ENCODE data around the gene TAOK1.
"Not testable (repeated sequence)": the region's sequence is repeated elsewhere in the genome, so short reads cannot be mapped to it uniquely, and the experiment has no call there.

The TAOK1 gene

DNA sequence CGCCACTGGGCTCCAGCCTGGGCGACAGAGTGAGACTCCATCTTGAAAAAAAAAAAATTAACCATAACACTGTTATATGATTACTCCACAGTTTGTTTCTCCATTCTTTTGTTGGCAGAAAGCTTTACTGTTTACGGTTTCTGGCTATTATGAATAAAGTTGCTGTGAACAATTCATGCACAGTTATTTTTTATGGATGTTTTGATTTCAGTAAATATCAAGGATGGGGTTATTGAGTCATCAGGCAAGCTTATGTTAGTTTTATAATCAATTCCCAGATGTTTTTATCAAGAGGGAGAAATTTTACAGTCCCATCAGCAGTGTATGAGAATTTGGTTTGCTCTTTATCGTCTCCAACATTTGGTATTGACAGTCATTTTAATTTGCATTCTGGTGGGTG, 67.9 kb downstream of the TAOK1 start:
- no peak for DNase-seq
- TF ChIP-seq, protein P1, sequence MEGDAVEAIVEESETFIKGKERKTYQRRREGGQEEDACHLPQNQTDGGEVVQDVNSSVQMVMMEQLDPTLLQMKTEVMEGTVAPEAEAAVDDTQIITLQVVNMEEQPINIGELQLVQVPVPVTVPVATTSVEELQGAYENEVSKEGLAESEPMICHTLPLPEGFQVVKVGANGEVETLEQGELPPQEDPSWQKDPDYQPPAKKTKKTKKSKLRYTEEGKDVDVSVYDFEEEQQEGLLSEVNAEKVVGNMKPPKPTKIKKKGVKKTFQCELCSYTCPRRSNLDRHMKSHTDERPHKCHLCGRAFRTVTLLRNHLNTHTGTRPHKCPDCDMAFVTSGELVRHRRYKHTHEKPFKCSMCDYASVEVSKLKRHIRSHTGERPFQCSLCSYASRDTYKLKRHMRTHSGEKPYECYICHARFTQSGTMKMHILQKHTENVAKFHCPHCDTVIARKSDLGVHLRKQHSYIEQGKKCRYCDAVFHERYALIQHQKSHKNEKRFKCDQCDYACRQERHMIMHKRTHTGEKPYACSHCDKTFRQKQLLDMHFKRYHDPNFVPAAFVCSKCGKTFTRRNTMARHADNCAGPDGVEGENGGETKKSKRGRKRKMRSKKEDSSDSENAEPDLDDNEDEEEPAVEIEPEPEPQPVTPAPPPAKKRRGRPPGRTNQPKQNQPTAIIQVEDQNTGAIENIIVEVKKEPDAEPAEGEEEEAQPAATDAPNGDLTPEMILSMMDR (IDR thresholded peaks at IDR 0.05; ENCODE audit: low read depth, low read length), result no peak

DNA sequence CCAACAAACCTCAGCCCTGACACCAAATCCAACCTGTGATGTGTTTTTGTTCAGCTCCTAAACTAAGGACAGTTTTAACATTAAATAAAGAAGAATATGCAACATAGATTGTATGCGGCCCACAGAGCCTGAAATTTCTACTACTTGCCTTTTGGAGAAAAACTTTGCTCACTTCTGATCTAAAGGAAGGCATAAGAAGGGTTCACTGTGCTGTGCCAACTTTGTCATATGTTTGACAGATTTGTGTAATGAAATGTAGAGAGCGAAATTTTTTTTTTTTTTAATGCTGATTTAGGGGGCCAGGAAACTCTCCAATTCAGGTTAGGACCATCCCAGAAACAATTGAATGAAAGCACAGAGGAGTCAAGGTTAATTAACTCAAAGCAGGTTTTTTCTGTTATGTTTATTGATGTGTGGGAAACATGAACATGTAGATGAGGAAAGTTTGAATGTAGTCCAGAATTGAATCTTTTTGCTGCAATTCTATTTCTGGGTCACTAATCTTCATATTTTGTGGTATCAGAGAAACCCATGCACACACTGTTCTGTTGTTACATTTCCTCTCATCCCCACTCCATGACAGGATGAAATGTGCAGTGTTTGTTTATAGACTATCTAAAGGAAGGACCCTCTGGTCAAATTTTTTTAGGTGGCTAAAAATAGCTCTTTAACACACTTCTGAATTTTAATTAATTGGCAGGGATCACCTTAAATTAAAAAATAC, 71.5 kb downstream of the TAOK1 start:
- H3K27me3 ChIP-seq, result no peaks in the 10 kb centered on the region
- no peaks in the 10 kb centered on the region for H3K36me3 ChIP-seq
- no peaks in the 10 kb centered on the region for H3K9me3 ChIP-seq
- TF ChIP-seq, protein P1 (IDR thresholded peaks at IDR 0.05; ENCODE audit: low read depth, low read length), result no peak
- H3K4me3 ChIP-seq (ENCODE audit: low read depth, low read length), result no peak overlapping the region
- H3K4me1 ChIP-seq, result no peaks in the 10 kb centered on the region
- DNase-seq, result no peak

More for the DNA sequence above, 67.9 kb downstream of the TAOK1 start:
- Histone ChIP-seq H3K36me3 (no peaks in the 10 kb centered on the region), H3K27me3 (no peaks in the 10 kb centered on the region), H3K4me1 (no peaks in the 10 kb centered on the region), H3K4me3 (ENCODE audit: low read depth, low read length) (no peak overlapping the region), H3K9me3 (no peaks in the 10 kb centered on the region)

DNA sequence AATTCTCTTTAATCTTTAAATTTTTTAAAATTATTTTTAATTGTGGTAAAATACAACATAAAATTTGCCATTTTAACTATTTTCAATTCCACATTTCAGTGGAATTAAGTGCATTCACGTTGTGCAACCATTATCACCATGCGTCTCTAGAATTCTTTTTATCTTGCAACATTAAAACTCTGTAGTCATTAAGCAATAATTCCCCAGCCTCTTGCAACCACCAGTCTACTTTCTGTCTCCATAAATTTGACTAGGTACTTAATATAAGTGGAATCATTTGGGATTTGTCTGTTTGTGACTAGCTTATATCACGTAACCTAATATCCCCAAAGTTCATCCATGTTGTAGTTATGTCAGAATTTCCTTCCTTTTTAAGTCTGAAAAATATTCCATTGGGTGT, 79.1 kb downstream of the TAOK1 start:
- no peak for DNase-seq
- H3K4me1 ChIP-seq, result no peaks in the 10 kb centered on the region
- H3K36me3 ChIP-seq, result no peaks in the 10 kb centered on the region
- H3K27me3 ChIP-seq, result no peaks in the 10 kb centered on the region
- H3K9me3 ChIP-seq, result no peaks in the 10 kb centered on the region
- TF ChIP-seq, protein P1 (IDR thresholded peaks at IDR 0.05; ENCODE audit: low read depth, low read length), result no peak
- H3K4me3 ChIP-seq (ENCODE audit: low read depth, low read length), result no peak overlapping the region

DNA sequence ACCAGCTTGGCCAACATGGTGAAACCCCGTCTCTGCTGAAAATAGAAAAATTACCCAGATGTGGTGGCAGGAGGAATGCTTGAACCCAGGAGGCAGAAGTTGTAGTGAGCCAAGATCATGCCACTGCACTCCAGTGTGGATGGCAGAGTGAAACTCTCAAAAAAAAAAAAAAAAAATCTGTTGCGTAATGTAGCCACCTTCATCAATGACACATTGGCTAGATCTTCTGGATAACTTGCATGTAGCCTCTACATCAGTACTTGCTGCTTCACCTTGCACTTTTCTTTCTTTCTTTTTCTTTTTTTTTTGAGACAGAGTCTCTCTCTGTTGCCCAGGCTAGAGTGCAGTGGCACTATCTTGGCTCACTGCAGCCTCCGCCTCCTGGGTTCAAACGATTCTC, 83.3 kb downstream of the TAOK1 start:
- DNase-seq, H3K36me3 ChIP-seq: not testable (repeated sequence)

DNA sequence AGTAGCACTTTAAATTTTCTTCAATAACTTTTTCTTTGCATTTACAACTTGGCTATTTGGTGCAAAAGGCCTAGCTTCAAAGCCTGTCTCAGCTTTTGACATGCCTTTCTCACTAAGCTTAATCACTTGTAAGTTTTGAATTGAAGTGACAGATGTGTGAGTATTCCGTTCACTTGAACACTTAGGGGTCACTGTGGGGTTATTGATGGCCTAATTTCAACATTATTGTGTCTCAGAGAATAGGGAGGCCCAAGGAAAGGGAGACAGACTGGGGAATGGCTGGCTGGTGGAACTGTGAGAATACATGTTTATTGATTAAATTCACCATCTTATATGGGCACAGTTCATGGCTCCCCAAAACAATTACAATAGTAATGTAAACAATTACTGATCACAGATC, 84.1 kb downstream of the TAOK1 start:
- H3K4me3 ChIP-seq (ENCODE audit: low read depth, low read length), result no peak overlapping the region
- DNase-seq, result no peak
- H3K27me3 ChIP-seq, result no peaks in the 10 kb centered on the region
- no peaks in the 10 kb centered on the region for H3K9me3 ChIP-seq
- H3K4me1 ChIP-seq, result no peaks in the 10 kb centered on the region
- H3K36me3 ChIP-seq, result no peaks in the 10 kb centered on the region
- TF ChIP-seq, protein P1 (IDR thresholded peaks at IDR 0.05; ENCODE audit: low read depth, low read length), result no peak

More for the DNA sequence above, 83.3 kb downstream of the TAOK1 start:
- not testable (repeated sequence) for H3K9me3 ChIP-seq; H3K4me1 ChIP-seq; H3K27me3 ChIP-seq; H3K4me3 ChIP-seq (ENCODE audit: low read depth, low read length)

DNA sequence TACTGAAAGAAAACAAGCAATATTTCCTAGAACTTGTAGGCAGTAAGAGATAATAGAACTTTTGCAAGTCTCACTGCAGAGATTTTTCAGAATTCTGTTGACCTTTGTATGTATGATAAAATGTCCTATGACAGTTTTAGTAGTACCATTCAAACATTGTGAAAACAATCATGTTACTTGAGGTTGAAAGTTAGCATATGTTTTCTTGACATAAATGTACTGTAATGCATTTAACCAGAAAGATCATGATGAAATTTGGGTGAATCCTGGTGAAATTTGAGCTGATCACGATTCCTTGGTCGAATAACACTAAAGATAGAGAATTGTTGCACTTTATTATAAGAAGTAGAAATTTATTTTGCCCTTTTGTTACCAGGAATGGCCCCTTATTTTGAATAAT, 85.7 kb downstream of the TAOK1 start:
- Histone ChIP-seq H3K27me3 (no peaks in the 10 kb centered on the region), H3K36me3 (no peaks in the 10 kb centered on the region), H3K4me3 (ENCODE audit: low read depth, low read length) (no peak overlapping the region), H3K9me3 (no peaks in the 10 kb centered on the region), H3K4me1 (no peaks in the 10 kb centered on the region)
- TF ChIP-seq, protein P1 (IDR thresholded peaks at IDR 0.05; ENCODE audit: low read depth, low read length), result no peak
- DNase-seq, result no peak

DNA sequence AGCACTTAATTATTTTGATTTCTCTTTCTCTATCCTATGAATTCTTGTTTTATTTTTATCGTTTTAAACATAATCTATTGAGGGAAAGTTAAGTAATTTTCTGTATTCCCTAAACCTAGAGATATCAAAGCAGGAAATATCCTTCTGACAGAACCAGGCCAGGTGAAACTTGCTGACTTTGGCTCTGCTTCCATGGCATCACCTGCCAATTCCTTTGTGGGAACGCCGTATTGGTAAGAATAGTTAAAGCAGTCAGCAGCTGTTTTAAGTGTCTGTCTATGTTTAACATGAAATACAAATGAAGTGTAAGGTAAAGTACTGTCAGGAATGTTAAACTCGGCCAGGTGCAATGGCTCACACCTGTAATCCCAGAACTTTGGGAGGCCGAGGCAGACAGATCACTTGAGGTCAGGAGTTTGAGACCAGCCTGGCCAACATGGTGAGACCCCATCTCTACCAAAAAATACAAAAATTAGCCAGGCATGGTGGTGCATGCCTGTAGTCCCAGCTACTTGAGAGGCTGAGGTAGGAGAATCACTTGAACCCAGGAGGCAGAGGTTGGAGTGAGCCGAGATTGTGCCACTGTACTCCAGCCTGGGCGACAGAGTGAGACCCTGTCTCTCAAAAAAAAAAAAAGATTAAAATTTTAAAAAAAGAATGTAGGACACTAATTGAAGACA, 90.2 kb downstream of the TAOK1 start:
- DNase-seq; H3K27me3 ChIP-seq; H3K36me3 ChIP-seq; H3K4me3 ChIP-seq (ENCODE audit: low read depth, low read length); H3K9me3 ChIP-seq; H3K4me1 ChIP-seq: not testable (repeated sequence)

Measured in BE2C (cell line).